ENCODE data around the gene EPS8L2. TPM values are rescaled to one million over a fixed set of nuclear protein-coding genes. Genes with fewer than 3 reads are reported as not detected.

Gene EPS8L2
- total RNA-seq, 1 donor: 47.9 TPM

- DNase-seq (ENCODE audit: low read depth): peak; percentile 73
- H3K4me3 ChIP-seq (ENCODE audit: low read depth, low read length): no peak overlapping the region
- TF ChIP-seq, protein P1, sequence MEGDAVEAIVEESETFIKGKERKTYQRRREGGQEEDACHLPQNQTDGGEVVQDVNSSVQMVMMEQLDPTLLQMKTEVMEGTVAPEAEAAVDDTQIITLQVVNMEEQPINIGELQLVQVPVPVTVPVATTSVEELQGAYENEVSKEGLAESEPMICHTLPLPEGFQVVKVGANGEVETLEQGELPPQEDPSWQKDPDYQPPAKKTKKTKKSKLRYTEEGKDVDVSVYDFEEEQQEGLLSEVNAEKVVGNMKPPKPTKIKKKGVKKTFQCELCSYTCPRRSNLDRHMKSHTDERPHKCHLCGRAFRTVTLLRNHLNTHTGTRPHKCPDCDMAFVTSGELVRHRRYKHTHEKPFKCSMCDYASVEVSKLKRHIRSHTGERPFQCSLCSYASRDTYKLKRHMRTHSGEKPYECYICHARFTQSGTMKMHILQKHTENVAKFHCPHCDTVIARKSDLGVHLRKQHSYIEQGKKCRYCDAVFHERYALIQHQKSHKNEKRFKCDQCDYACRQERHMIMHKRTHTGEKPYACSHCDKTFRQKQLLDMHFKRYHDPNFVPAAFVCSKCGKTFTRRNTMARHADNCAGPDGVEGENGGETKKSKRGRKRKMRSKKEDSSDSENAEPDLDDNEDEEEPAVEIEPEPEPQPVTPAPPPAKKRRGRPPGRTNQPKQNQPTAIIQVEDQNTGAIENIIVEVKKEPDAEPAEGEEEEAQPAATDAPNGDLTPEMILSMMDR (IDR thresholded peaks at IDR 0.05; ENCODE audit: insufficient read depth, low read length): peak; percentile 38
Observed at GRCh38 chr11:762421-763072, 56.5 kb downstream of the EPS8L2 start.

DNA sequence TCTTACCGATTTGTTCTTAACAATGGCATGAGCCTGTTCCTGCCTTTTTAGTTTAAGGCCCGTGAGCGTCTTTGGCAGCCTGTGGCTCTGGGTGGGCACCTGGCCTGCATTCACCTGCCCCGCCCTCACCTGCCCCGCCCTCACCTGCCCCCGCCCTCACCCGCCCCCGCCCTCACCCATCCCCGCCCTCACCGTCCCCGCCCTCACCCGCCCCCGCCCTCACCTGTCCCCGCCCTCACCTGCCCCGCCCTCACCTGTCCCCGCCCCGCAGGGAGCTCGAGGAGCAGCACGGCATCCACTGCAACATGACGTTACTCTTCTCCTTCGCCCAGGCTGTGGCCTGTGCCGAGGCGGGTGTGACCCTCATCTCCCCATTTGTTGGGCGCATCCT, 57.0 kb downstream of the EPS8L2 start:
- TF ChIP-seq, protein P1 (IDR thresholded peaks at IDR 0.05; ENCODE audit: insufficient read depth, low read length): no peak
- no peak for DNase-seq (ENCODE audit: low read depth)
- H3K4me3 ChIP-seq (ENCODE audit: low read depth, low read length): no peak overlapping the region

DNA sequence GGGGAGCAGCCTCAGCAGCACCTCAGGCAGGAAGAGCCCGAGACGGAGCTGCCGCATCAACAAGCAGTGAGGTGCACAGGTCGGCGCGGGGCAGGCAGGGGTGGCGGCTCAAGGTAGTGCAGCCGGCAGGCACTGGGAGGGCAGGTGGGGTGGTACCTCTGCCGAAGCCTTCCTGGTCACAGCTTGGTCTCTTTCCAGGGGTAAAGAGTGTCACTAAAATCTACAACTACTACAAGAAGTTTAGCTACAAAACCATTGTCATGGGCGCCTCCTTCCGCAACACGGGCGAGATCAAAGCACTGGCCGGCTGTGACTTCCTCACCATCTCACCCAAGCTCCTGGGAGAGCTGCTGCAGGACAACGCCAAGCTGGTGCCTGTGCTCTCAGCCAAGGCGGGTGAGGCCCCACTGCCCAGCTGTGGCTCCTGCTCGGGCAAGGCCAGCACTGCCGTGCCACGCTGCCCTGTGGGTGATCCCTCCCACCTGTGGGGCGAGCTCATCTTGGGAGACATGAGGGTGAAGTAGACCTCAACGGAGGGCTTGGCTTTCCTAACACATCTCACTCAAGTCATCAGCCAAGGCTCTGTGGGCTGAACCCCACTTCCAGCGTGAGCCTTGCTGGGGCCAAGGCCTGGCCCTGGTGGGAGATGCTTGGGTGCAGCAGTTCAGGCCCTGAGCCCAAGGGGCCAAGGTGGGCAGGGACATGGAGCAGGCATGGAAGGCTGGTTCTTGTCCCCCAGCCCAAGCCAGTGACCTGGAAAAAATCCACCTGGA, 57.7 kb downstream of the EPS8L2 start:
- TF ChIP-seq, protein P1 (IDR thresholded peaks at IDR 0.05; ENCODE audit: insufficient read depth, low read length): no peak
- DNase-seq (ENCODE audit: low read depth): no peak
- no peak overlapping the region for H3K4me3 ChIP-seq (ENCODE audit: low read depth, low read length)

DNA sequence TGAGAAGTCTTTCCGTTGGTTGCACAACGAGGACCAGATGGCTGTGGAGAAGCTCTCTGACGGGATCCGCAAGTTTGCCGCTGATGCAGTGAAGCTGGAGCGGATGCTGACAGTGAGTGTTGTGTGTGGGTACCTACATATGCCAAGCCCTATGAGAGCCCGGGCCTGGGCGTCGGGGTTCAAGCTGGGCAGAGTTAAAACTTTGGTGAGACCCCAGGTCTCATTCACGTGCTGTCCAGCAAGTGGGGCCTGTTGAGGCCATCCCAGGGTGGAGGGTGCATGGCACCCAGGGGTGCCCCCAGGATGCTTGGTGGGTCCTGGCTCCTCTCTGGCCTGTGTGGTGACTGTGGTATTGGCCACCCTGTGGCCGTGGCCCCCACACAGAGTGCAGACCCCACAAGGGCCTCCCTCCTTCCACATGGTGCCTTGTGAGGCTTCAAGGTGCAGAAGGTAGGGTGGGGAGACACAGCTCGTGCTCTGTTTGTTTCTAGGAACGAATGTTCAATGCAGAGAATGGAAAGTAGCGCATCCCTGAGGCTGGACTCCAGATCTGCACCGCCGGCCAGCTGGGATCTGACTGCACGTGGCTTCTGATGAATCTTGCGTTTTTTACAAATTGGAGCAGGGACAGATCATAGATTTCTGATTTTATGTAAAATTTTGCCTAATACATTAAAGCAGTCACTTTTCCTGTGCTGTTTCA, 58.4 kb downstream of the EPS8L2 start:
- DNase-seq (ENCODE audit: low read depth): no peak
- TF ChIP-seq, protein P1 (IDR thresholded peaks at IDR 0.05; ENCODE audit: insufficient read depth, low read length): no peak
- H3K4me3 ChIP-seq (ENCODE audit: low read depth, low read length): no peak overlapping the region

GRCh38 chr11:765025-765801, 59.2 kb downstream of the EPS8L2 start:
- TF ChIP-seq, protein P1 (IDR thresholded peaks at IDR 0.05; ENCODE audit: insufficient read depth, low read length): peak; percentile 56
- no peak overlapping the region for H3K4me3 ChIP-seq (ENCODE audit: low read depth, low read length)
- DNase-seq (ENCODE audit: low read depth): peak; percentile 44

GRCh38 chr11:765802-766091, 59.7 kb downstream of the EPS8L2 start:
- TF ChIP-seq, protein P1 (IDR thresholded peaks at IDR 0.05; ENCODE audit: insufficient read depth, low read length): no peak
- no peak for DNase-seq (ENCODE audit: low read depth)
- no peak overlapping the region for H3K4me3 ChIP-seq (ENCODE audit: low read depth, low read length)

Data from fibroblast of the aortic adventitia (primary cell).